A549 treated with CORT108297 at 1 μM for 4 hours (cell line): ENCODE measurements around the gene PLD5. TPM values are rescaled to one million over a fixed set of nuclear protein-coding genes. Genes with fewer than 3 reads are reported as not detected.

Source experiments
- total RNA-seq: library from RNA; stranded (reverse); fragments of 200-300 nt; extraction: Qiagen RNA extraction; gene quantifications from 5 replicates; pipeline ENCODE4 v1.2.3, GENCODE V29; 2022

Gene PLD5
- 1.0 to 1.5 TPM (median 1.2 TPM) in 5 replicates for total RNA-seq

GRCh38 chr1:242524571-242525359, at the start of gene PLD5:
Gene PLD5, minus strand, starts transcription at chr1:242524697.

